GM18505 (cell line): ENCODE data around the gene FAM227B.

ENCODE experiments used
- ATAC-seq: cut with Tn5 transposase; IDR thresholded peaks from one replicate; pipeline ENCODE4 v1.9.1; 2021; ENCODE audit not compliant: unreplicated experiment
- POLR2A ChIP-seq: IDR thresholded peaks from 4 replicates; pipeline ENCODE4 v1.6.1; 2011; ENCODE audit warnings: borderline replicate concordance; ENCODE audit not compliant: insufficient read depth, insufficient read length; ENCODE audit errors: extremely low read depth

Gene FAM227B

GRCh38 chr15:49328941-49329340 lies 291.7 kb downstream of the FAM227B start:
- no peak for TF ChIP-seq POLR2A
- ATAC-seq = no peak

GRCh38 chr15:49327927-49328326 lies 292.7 kb downstream of the FAM227B start:
- TF ChIP-seq POLR2A = no peak
- ATAC-seq = no peak

DNA sequence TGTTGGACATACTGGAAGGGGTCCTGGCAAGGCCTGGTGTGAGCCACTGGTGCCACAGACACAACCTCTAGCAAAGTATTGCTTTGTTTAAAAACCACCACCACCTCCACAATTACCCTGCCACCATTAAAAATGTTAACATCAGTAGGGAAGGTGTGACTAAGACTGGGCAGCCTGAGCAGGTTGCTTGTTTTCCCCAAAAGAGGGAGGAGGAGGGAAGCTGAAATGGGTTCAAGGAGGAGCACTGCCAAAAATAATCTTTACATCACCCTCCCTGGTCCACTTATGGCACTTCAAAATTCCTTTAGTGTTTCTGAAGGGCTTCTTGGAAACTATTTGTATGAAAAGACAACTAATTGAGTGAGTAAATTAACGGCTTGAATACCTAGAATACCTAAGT lies 297.4 kb downstream of the FAM227B start:
- no peak for ATAC-seq
- TF ChIP-seq POLR2A = no peak

- no peak for TF ChIP-seq POLR2A
- no peak for ATAC-seq
Measured at GRCh38 chr15:49320351-49320750, 300.3 kb downstream of the FAM227B start.

DNA sequence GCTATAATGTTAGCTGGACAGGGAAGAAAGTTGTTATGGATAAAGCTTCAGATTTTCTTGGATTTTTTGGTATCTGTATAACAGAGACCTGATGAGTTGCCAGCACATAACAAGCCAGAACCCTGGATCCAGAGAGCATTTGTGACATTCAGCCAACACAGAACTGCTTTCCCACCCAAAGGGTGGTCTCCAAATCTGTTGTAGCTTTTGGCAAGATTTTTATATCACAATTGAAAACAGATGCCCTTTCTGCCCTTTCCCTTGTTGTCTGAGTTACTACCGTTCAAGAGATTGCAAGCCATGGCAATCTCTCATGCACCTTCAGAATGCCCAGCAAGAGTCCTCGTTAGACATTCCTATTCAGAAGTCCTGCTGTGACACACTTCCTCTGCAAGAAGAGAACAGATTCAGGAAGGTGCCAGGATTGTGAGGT lies 305.2 kb downstream of the FAM227B start:
- no peak for TF ChIP-seq POLR2A
- no peak for ATAC-seq

GRCh38 chr15:49314716-49315115 lies 305.9 kb downstream of the FAM227B start:
- TF ChIP-seq POLR2A = no peak

GRCh38 chr15:49313650-49314049 lies 307.0 kb downstream of the FAM227B start:
- TF ChIP-seq POLR2A = no peak
- no peak for ATAC-seq

More at GRCh38 chr15:49314716-49315115, 305.9 kb downstream of the FAM227B start:
- ATAC-seq = no peak

DNA sequence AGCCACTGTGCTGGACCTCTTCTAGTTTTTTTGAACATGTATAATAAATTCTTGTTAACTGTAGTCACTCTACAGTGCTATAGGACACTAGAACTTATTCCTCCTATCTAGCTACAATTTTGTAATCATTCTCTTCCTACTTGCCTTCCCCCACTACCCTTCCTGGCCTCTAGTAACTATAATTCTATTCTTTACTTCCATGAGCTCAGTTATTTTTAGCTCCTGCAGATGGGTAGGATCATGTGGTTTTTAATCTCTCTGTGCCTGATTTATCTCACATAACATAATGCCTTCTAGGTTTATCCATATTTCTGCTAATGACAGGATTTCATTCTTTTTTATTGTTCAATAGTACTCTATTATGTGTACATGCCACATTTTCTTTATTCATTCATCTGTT lies 310.7 kb downstream of the FAM227B start:
- no peak for TF ChIP-seq POLR2A
- ATAC-seq = no peak

DNA sequence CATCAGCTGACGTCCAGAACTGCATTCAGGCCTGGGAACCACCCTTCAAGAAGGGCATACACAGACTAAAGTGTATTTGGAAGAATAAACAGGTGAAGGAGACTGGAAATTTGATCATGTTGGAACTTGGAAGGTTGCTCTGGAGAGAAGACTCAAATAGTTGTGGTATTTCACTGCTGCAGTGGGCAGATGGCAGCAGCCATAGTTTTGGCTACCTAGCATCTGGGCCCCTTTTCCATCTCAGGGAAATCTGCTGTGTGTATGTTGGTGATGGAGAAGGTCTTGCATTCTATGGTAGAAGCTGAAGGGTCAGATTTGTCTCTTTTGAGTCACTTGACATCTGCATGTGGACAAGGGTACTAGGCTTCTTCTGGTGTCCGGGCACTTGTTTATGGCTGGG lies 311.9 kb downstream of the FAM227B start:
- no peak for TF ChIP-seq POLR2A
- no peak for ATAC-seq

DNA sequence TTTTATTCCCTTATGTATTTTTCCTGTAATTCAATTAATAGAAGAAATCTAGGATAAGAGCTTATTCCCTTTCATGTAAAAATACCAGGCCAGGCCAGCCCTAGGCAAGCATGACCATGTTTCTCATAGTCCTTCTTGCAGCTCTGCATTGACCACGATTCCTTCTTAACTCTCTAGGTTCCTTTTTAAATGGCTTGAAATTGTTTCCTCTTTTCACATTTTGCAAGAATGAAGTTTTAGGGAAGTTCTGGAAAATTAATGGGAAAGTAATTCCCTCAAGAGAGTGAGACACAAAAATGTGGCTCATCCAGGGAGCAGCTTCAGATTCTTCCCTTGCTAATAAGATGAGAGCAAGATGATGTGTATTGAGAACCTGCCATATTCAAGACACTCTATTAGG lies 314.1 kb downstream of the FAM227B start:
- no peak for ATAC-seq
- TF ChIP-seq POLR2A = no peak

DNA sequence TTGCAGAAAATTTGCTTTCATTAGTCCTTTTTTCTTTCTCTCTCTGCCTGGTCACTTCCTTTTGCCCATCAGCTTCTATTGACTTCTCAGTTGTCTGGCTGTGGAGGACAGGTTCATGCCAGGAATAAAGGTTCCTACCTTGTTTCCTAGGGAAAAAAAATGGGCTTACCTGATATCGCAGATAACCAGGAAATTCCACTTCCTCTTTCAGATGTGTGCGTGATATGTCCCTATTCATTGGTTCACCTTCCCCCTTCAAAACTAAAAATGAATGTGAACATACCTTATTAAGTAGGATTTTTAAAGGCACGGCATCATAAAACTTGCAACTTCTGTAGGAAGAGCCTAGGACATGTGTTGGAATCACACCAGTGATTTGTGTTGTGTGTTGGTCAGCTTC lies 317.6 kb downstream of the FAM227B start:
- TF ChIP-seq POLR2A = no peak
- ATAC-seq = no peak

- no peak for ATAC-seq
- TF ChIP-seq POLR2A = no peak
Measured at GRCh38 chr15:49301562-49301961, 319.1 kb downstream of the FAM227B start.

DNA sequence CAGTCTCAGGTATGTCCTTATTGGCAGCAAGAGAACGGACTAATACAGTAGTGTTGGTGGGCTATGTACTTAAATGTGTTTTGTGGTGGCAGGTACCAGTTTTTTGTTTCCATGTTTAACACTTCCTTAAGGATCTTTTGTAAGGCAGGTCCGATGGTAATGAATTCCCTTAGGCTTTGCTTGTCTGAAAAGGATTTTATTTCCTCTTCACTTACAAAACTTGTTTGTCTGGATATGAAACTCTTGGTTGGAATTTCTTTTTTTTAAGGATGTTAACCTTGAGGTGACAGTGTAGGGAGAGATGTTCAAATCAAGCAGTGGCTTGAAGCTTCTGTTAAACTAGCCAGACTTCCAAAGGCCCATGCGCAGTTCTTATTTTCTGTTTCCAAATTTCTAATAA lies 319.8 kb downstream of the FAM227B start:
- TF ChIP-seq POLR2A = no peak
- no peak for ATAC-seq

DNA sequence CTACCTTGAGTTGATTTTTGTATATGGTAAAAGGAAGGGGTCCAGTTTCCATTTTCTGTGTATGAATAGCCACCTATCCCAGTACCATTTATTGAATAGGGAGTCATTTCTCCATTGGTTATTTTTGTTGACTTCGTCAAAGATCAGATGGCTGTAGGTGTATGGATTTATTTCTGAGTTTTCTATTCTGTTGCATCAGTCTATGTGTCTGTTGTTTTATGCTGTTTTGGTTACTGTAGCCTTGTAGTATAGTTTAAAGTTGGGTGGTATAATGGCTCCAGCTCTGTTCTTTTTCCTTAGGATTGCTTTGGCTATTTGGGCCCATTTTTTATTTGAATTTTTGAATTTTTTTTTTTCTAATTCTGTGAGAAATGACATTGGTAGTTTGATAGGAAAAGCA lies 323.0 kb downstream of the FAM227B start:
- ATAC-seq = no peak
- no peak for TF ChIP-seq POLR2A

GRCh38 chr15:49296258-49296657 lies 324.4 kb downstream of the FAM227B start:
- ATAC-seq = no peak
- no peak for TF ChIP-seq POLR2A
